ENCODE measurements around the gene ANKRD42.
"Not testable (repeated sequence)": the region's sequence is repeated elsewhere in the genome, so short reads cannot be mapped to it uniquely, and the experiment has no call there.

Gene ANKRD42

DNA sequence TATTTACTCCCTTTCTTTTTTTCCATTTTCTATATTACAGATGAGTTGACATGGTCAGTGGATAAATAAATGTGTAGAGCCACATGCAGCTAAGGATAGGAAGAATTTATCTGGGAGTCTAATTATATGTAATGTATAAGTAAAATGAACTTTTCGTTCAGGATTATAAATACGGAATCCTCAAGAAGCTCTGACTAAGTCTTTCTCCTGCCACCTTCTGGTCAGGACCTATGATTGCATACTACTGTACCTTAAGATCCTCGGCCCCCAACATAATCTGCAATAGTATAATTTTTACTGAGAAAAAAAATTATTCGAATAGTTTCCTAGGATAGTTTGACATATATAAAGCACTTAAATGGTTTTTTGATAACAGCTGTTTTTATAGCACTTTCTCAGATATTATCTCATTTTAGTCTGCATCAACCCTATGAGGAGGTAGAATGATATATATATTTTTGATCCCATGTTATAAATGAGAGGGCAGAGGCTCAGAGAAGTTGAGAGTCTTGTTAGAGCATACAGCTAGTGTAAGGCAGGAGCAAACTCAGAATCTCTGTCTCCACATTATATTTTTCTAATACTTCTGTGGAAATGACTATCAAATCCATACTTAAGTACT lies 56.6 kb downstream of the ANKRD42 start:
- peak; percentile 44 for DNase-seq

DNA sequence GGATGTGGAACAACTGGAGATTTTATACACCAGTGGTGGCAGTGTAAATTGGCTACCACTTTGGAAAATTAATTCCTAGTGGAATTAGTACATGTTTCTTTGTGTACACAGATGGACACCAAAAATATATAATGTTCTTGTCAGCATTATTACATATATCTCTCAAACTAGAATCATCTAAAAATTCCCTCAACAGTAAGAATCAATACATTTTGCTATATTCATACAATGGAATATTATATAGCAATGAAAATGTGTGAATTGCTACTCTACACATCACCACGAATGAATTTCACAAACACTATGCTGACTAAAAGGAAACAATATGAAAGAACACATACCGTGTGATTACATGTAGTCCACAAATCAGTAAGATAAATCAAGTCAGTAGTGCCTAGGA lies 58.8 kb downstream of the ANKRD42 start:
- no peak for DNase-seq

DNA sequence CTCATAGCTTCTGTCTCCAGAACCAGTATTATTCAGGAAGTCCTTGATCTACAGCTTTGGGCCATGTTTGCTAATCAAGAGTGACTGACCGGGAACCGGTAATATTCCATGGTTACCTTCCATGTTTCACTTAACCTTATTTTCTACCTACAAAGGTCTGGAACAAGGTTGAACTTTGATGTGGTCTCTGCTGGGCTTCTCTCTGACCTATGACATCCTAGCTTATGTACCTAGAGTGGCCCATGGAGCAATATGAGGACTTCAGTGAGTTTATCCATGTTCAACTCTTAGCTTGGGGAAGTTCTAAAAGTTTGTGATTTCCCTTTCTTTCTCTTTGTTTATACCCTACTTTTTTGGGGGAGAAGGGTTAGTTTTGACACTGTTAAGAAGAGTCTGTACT lies 59.4 kb downstream of the ANKRD42 start:
- no peak for DNase-seq

DNA sequence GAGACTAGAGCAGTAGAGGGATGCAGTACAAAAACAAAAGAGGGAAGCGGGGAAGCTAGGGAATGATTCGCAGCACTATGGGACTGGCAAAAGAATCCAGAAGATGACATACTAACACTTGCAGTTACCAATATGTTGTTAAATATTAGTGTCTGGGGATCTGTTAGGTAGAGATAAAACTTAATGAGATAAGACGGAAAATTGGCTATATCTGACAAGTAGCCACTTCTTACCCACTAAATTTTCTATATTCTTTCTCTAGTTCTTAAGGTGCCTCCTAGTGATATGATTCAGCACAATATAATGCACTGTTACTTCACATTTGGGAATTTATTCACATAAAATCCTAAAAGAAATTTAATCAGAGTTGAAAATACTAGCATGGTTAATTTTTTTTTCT lies 61.9 kb downstream of the ANKRD42 start:
- no peak for DNase-seq

DNA sequence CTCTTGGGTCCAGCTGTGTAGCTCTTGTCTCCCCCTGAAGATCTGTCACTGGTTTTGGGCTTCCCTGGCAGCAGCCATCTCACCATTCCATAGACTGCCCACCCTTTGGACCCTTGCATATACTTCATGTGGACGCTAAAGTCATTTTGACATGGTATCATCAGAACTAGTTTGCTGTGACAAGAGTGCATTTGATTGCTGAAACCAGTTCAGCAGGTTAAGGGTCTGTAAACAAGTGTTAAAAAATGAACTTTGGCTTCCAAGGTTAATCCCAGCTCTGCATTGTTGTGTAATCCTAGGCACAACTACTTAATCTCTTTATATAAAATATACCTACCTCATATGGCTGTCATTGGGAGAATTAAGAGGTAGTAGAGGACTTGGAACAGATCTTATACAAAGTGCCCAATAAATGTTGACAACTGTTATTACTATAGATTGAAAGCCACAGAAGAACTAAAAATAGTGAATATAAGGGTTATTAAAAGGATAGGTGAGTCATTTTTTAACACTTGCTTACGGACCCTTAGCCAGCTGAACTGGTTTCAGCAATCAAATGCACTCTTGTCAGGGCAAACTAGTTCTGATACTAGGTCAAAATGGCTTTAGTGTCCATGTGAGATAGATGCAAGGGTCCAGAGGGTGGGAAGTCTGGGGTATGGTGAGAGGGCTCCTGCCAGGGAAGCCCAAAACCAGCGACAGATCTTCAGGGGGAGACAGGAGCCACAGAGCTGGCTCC lies 63.3 kb downstream of the ANKRD42 start:
- DNase-seq: no peak

DNA sequence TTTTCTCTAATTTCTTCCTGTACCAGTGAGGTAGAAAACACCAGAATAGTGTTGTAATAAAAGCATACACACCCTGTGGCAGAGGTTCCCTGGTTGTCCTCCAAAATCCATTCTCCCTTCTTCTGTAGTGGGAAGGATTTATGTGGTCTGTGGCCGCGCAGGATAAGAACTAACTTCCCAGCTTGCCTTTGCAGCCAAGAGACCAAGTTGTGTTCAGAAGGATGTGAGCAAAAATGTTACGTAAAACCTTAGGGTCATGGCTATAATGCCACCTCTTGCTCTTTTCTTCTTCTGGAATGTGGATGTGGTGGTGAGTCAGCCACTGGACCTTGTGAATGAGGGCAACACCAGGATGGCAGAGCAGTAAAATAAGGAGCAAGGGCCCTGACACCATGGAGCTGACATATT lies 64.3 kb downstream of the ANKRD42 start:
- DNase-seq: no peak

DNA sequence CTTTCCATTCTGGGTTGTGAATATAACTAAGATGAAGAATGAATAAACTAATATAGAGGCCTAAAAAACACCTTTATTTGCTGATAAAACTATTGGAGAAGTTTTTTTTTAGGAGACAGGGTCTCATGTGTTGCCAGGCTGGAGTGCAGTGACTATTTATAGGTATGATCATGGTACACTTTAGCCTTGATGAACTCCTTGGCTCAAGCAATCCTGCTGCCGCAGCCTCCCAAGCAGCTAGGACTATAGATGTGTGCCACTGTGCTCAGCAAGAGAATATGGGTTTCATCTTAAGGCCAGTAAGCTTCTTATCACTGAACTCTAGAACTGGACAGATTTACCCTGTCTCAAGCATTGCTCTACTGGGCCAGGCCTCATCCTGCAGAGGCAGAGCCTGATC lies 66.0 kb downstream of the ANKRD42 start:
- DNase-seq: no peak

DNA sequence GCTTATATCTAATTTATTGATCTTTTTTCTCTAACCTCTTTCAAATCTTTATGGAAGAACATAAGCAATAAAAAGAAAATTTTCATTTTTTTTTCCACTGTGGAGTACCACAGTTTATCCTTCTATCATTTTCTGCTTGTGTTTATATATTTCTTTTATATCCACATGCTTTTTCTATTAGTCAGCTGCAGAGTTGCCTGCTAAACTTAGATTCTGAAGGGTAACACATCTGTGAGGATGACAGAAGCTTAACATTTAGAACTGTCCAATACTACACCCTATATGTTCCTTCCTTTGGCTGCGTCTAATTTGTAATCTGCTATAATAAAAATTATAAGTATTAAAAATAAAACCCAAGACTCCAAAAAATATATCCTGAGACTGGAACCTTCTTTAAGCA lies 71.8 kb downstream of the ANKRD42 start:
- DNase-seq: no peak

DNA sequence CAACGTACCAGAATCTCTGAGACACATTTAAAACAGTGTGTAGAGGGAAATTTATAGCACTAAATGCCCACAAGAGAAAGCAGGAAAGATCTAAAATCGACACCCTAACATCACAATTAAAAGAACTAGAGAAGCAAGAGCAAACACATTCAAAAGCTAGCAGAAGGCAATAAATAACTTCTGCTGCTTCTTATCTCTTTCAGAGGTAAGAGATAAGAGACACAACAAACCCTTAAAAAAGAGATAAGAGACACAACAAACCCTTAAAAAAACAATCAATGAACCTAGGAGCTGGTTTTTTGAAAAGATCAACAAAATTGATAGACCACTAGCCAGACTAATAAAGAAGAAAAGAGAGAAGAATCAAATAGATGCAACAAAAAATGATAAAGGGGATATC lies 75.6 kb downstream of the ANKRD42 start:
- DNase-seq: not testable (repeated sequence)

DNA sequence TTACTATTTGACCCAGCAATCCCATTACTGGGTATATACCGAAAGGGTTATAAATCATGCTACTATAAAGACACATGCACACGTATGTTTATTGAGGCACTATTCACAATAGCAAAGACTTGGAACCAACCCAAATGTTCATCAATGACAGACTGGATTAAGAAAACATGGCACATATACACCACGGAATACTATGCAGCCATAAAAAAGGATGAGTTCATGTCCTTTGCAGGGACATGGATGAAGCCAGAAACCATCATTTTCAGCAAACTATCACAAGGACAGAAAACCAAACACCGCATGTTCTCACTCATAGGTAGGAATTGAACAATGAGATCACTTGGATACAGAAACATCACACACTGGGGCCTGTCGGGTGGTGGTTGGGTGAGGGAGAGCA lies 78.2 kb downstream of the ANKRD42 start:
- not testable (repeated sequence) for DNase-seq

DNA sequence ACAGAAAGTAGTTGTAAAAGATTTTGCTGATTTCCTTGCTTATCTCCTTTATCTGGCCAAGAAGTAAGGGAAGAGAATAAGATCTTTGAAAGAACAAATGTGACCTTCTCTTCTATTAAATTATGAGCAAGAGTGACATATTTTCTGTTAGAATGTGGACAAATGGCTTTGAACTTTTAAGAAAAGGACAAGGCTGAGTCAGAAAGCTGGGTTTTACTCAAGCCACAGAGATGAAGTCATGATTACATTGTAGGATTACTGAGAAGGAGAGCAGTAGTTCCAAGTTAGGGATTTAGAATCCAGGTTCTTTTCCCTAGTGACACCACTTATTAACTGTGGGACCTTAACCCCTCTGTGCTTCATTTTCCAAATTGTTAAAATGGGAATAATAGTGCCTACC lies 79.1 kb downstream of the ANKRD42 start:
- DNase-seq: no peak

DNA sequence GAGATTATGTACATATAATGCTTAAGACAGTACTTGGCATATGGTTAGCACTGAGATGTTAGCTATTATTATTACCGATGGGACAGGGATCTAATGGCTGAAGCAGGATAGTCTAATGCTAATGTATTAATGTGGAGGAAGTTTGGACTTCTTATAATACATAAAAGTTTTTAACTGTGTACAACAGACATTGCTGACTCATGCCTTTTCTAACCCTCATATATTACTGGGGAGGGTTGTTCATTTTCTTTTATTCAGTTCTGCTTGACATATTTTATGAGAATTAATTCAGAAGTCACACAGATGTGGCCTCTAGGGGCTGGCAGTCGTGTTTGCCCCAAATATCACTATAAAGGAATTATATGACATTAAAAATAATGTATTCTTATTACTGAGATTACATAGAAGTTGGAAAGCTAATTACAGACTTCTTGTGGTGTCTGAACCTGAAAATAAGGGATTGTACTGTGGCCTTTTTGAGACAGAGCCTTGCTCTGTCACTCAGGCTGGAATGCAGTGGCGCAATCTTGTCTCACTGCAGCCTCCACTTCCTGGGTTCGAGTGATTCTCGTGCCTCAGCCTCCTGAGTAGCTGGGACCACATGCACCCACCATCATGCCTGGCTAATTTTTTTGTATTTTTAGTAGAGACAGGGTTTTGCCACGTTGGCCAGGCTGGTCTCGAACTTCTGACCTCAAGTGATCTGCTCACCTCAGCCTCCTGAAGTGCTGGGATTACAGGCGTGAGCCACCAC lies 82.6 kb downstream of the ANKRD42 start:
- no peak for DNase-seq

DNA sequence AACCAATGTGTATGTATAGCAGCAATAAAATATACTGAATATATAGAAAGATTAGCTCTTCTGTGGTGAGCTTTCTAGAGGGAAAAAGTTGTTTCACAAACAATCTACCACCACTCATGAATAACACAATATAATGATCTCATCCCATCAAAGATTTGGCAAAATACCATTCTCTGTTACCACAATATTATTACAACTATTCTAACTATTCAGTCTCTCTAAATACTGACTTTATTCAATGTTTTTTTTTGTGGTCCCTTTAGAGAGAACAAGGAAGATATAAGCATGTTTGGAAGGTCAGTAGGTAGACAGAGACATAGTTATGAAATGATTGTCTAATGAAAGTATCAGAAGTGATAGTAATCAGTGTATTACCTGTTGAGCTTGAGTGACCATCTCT lies 84.8 kb downstream of the ANKRD42 start:
- DNase-seq: no peak

DNA sequence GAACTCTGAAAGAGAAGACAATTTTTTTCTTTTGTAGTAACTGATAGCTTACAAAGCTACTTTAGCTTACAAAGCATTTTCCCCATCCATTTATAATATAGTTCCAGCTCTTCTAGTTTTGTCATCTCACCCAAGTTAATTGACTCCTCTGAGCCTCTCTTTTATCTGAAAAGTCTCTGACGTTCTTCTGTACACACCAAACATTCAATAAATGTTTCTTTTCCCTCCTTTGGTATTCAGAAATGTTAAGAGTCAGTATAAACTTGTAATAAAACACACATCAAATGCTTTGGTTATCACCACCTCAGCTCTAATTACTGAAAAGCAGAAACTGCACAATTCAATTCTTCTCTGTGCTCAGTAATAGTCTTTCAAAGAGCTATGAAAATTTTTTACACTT lies 86.7 kb downstream of the ANKRD42 start:
- no peak for DNase-seq

DNA sequence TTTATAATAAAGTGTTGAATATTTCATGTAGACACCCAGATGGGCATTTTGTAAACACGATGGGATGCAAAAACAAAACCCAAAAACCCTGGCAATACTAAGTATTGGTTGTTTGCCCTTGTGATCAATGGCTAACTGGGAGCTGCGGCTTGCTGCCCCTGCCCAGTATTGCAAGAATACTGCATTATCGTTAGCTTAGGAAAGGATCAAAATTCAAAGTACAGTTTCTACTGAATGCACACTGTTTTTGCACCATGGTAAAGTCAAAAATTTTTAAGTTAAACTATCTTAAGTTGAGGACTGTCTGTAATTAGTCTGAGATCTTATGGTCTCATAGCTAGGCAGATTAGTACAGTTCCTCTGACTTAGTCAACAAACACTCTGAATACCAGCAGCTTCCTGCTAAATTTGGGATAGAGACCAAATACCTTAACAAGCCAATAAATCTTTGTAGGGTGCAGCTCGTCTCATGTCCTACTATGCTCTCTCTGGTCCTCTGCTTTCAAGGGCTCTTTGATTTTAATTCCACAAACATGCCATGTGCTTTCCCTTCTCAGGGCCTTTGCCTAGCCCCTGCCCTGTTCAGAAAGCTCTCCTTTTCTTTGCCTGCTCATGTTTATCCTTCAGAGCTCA lies 88.7 kb downstream of the ANKRD42 start:
- no peak for DNase-seq

DNA sequence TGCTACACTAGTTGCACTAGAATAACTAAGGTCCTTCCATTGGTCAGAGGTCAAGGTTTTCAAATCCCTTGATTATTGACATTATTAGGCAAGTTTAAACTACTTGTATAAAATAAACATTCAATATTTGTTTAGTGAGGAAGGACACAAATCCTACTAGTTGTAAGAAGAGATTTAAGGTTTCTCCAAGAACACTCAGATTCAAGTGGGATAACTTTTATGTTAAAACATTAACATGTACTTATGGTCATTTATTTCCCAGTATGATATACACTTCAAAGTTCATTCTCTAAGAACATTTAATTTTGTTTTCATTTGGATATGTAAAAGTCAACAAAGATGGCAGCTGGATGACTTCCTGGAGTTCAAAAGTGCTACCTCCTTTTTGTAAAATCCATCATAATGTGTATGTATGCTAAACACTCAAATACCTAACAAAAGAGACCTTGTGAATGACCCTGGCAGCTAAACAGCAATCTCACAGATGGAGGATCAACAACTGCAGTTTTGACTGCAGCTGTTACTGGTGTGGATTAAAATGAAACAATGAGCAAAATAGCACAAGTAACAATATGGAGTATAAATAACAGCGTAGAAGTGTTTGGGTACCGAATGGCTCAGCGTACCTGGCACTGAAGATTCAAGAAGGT lies 91.1 kb downstream of the ANKRD42 start:
- DNase-seq: no peak

DNA sequence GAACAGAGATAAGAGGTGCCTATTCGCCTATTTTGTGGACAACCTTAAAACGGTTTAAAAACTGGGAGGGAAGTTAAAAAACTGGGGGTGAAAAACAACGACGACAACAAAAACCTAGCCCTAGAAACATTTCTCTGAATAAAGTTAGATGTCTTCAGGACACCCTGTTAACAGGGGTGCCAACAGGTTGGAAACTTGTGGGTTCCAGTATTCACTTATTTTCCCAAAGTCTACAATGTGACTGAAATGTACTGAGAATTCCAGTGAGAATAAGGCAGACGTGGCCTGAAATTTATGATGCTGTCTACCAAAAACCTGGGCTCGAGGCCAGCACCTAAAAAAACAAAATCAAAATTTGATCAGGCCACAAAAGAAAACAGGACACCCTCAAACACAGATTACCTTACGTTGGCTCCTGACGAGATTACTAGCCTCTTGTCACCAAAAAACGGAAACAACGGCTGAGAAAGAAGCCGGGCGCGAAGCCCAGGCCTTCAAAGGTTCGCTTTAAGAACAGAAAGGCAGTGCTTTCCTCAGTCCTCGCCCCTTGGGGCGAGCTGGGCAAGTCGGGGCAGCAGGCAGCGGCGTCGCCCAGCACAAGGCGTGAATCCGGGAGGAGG lies 91.7 kb downstream of the ANKRD42 start:
- no peak for DNase-seq

DNA sequence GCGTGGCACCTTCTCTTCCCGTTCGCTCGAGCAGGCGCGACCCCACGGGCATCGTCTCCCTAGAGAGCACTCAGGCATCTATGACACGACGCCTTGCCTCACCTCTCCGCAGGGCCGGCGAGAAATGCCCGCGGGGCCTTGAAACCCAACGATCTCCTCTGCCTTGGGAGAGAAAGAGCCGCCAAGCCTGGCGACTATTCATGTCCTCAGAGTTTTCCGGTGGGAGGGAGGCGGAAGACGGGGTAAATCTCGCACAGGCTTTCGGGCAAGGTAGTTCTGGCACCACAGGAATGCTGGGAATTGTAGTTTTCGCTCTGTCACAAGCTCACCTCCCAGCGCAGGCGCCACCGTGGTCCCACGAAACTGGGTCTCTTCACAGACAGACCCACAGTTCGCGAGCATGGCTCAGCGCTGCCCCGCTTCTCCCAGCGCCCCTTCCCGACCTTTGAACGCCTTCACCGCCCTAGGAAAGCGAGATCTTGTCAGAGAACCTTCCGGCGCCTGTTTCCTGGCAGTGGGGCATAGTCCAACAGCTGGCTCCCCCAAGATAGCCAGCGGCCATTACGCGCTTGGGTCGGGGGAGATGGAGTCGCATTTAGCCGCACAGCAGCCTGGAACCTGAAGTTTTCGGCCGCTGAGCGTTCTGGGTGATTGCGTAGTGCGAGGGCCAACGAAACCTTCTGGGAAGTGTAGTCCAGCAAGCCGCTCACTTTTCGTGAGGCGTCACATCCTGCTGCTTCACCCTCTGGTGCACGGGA lies 92.4 kb downstream of the ANKRD42 start, which contains the start of gene CCDC90B:
Gene CCDC90B, minus strand, starts transcription at position 597 of the 758 bp plus-strand sequence. Its CDS starts 395 bp downstream, at position 202.
- DNase-seq: peak; percentile 80

DNA sequence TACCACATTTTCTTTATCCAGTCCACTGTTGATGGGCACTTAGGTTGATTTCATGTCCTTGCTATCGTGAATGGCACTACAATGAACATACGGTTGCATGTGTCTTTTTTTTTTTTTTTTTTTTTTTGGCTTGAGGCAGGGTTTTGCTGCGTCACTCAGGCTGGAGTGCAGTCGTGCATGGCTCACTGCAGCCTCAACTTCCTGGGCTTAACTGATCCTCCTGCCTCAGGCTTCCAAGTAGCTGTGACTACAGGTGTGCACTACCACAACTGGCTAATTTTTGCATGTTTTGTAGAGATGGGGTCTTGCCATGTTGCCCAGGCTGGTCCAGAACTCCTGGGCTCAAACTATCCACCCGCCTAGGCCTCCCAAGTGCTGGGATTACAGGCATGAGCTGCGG lies 94.1 kb downstream of the ANKRD42 start:
- DNase-seq: no peak

DNA sequence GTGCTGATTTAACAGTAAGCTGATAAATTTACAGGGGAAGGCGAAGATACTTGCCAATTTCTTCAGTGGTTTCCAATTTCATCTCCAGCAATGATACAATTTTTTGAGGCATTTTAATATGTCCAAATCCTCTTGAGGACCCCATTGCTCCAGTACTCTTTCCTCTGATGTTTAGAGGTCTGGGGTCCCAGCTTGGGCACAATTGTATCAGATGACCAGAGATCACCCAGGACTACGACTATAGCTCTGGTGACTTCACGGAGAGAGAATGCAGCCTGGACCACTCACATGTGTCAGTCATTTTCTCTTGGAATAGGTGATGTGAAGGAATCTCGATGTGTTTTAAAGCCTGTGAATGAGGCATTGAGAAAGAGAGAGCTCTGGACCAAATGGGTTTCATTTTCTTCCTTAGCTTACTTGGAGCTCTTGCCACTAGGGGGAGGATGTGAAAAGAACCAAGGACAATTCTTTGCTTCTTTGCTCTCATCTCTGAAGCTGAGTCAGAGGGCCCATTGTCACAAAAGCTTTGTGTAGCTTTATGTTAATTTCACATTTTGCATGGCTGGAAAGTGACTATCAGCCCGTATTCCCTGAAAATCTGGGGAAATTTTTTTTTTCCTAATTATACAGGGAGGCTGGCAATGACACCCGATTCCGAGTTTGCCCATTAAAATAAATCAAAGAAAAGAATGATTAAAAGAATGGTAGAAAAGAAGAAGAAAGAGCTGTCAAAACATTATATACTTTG lies 99.4 kb downstream of the ANKRD42 start:
- no peak for DNase-seq

DNA sequence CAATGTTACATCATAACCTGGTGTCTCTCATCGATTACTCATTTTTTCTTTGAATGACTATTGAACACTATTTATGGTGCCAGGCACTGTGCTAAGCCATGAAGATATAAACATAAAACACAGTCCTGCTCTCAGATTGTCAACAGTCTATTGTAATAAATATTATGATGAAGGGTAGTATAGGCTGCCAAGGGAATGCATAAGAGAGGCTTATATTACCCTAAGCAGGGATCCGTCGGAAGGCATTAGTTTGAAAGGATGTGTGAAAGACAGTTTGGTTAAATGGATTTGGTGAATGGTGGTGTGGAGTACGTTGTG lies 99.9 kb downstream of the ANKRD42 start:
- DNase-seq: no peak

All from NCI-H2029 treated with DMSO at 0.1 percent for 48 hours (cell line).